SH-SY5Y (cell line): ENCODE measurements around the gene TMEM208.

Experiments used
- GATA2 ChIP-seq: IDR thresholded peaks from 2 replicates; pipeline ENCODE4 v1.6.1; 2011; ENCODE audit warnings: mild to moderate bottlenecking, low read depth, low read length
- GATA3 ChIP-seq: IDR thresholded peaks from 2 replicates; pipeline ENCODE4 v1.6.1; 2011; ENCODE audit warnings: low read depth, mild to moderate bottlenecking, low read length, moderate library complexity

Gene TMEM208

DNA sequence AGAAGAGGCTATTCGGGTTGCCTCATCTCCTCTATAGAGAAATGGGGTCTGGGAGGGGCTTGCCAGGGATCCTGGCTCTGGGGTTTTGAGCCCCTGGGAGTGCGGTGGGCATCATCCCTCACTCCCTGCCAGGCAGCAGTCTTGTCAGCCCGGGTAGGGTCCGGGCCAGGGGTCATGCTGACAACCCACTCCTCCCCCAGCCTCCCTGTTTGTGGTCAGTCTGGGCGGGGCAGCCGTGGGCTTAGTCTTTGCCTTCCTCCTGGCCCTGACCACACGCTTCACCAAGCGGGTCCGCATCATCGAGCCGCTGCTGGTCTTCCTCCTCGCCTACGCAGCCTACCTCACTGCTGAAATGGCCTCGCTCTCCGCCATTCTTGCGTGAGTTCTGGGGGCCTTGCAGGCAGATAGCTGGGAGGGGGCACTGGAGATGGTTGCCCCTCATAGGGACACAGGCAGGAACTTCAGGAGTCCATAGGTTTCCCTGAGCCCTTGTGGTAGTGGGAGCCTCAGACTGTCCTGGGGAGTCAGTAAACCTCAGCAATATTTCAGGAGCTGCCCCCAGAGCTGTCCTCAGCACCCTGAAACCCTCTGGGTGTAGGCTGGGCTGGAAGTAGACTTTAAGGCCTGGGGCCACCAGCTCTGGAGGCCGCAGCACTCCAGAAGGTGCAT lies 28.8 kb downstream of the TMEM208 start:
- no peak for TF ChIP-seq GATA3
- TF ChIP-seq GATA2, result no peak

DNA sequence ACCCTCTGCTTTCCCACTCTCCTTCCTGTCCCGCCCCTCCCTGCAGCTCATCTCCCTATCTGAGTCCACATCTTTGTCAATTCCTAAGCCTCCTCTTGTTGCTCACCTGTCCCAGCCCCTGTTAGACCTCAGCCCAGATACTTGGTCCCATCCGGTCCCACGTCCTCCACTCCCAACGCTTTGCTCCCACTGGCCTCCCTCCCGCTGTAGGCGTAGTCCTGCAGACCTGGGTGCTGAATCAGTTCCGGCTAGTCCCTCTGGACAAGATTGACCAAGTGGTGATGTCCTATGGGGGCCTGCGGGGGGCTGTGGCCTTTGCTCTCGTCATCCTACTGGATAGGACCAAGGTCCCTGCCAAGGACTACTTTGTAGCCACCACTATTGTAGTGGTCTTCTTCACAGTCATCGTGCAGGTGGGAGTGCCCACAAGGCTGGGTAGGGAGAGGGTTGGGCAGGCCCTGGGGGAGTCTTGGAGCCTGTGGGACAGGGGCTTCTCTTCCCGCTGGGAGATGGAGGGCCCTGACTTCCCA lies 29.8 kb downstream of the TMEM208 start:
- TF ChIP-seq GATA3 (no peak), GATA2 (no peak)

GRCh38 chr16:67257486-67258160 lies 30.7 kb downstream of the TMEM208 start:
- TF ChIP-seq GATA2, result no peak
- TF ChIP-seq GATA3, result no peak

- TF ChIP-seq GATA2 (no peak), GATA3 (no peak)
Observed at GRCh38 chr16:67258161-67258835, 31.4 kb downstream of the TMEM208 start.

GRCh38 chr16:67259705-67260104 lies 32.8 kb downstream of the TMEM208 start:
- TF ChIP-seq GATA2 (no peak), GATA3 (no peak)

GRCh38 chr16:67260426-67261063 lies 33.6 kb downstream of the TMEM208 start:
- TF ChIP-seq GATA3, result no peak
- no peak for TF ChIP-seq GATA2

DNA sequence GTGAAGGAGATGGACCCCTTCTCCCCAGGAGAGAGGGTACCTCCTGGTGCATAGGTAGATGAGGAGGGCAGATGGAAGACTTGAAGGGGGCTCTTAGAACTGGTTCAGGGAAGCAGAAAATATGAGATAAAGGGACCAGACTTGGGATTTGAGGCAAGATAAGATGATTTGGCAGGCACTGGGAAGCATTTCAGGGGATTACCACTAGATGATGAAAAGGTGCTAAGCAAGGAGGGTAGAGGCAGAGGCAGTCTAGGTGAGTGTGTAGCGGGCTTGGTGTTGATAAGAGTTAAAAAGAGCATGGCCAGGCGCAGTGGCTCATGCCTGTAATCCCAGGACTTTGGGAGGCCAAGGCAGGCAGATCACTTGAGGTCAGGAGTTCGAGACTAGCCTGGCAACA lies 36.3 kb downstream of the TMEM208 start:
- TF ChIP-seq GATA3 (no peak), GATA2 (no peak)

DNA sequence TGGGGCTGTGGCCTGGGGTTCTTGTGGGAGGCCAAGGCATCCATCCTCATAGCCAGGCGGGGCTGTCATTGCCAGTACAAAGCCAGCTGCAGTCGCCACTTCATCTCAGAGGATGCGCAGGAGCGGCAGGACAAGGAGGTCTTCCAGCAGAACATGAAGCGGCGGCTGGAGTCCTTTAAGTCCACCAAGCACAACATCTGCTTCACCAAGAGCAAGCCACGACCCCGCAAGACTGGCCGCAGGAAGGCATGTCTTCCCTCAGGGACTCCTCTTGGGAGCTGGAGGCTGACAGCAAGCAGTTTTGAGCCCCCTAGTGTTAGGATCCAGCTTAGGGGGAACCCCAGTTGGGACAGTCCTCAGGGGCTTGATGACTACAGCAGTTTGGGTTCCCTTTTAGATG lies 37.3 kb downstream of the TMEM208 start:
- no peak for TF ChIP-seq GATA3
- no peak for TF ChIP-seq GATA2

- TF ChIP-seq GATA2 (no peak), GATA3 (no peak)
Observed at GRCh38 chr16:67264866-67265265, 37.9 kb downstream of the TMEM208 start.

DNA sequence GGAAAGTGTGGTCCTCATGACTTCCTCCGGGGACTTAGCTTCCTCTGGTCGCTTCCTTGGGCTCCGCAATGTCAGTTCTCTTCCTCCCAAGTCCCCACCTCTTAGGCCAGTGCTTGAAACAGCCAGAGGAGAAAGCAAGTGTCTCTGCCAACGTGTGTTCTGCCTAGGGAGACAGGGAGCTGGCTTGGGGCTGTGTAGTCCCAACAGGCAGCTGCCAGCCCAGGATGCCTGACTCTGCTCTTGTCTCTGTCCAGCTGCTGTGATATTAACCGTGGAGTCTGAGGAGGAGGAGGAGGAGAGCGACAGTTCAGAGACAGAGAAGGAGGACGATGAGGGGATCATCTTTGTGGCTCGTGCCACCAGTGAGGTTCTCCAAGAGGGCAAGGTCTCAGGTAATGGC lies 38.9 kb downstream of the TMEM208 start:
- TF ChIP-seq GATA2 (no peak), GATA3 (no peak)

DNA sequence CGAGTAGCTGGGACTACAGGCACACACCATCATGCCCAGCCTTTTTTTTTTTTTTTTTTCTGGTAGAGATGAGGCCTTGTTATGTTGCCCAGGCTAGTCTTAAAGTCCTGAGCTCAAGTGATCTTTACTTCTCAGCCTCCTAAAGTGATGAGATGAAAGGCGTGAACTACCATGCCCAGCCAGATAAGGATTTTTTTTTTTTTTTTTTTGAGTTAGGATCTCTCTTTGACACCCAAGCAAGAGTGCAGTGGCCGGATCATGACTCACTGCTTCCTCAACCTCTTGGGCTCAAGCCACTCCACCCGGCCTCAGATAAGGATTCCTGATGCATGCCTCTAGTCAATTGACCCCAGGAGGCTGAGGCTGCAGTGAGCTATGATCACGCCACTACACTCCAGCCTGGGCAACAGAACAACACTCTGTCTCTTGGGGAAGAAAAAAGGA lies 41.2 kb downstream of the TMEM208 start:
- TF ChIP-seq GATA3 (no peak), GATA2 (no peak)

DNA sequence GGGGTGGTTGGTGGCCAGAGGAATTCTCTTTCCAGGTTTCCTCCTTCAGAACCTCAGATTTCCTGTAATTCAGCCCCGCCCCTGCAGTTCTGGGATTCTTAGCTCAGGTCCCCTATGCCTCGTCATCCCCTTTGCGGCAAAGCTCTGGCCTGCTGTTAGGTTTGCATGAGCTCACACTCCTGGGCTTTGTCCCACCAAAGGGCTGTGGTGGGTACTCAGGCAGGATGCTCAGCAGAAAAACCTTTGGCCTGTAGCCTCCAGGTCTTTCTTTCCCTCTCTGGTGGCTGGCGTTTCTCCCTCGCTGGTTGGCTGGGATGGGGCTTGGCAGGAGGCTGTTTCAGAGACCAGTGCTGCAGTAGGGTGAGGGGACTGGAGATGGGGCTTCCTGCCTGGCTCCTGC lies 42.8 kb downstream of the TMEM208 start:
- no peak for TF ChIP-seq GATA3
- no peak for TF ChIP-seq GATA2

DNA sequence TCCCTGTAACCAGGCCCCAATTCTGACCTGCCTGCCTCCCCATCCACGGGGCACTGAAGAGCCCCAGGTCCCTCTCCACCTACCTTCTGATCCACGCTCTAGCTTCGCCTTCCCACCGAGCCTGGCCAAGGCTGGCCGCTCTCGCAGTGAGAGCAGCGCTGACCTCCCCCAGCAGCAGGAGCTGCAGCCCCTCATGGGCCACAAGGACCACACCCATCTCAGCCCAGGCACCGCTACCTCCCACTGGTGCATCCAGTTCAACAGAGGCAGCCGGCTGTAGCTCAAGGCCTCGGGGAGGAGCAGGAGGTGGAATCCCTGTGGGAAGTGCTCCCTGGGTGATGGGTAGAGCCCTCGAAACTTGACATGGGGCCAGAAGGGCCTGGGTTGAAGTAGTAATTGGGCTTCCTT lies 44.0 kb downstream of the TMEM208 start:
- no peak for TF ChIP-seq GATA2
- no peak for TF ChIP-seq GATA3

DNA sequence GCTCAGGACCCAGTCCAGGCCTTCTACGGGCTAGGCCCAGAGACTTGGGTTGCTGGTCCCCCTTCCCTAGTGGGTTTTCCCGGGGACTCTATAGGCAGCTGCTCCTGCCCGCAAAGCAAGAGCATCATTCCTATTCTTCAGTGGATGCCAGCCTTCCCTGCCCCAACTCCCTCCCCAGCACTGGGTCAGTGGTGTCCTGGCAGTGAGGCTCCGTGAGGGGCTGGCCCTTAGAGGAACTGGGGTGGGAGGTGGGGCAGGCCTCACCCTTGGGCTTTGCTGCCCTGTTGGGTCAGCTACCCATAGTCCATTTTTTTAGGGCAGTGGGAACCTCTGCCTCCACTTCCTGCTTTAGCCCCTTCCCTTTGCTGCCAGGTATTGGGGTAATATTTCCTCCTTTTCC lies 44.5 kb downstream of the TMEM208 start:
- TF ChIP-seq GATA2, result no peak
- TF ChIP-seq GATA3, result no peak
